ENCODE results near the gene USP32.
"Not testable (repeated sequence)": the region's sequence is repeated elsewhere in the genome, so short reads cannot be mapped to it uniquely, and the experiment has no call there.

The USP32 gene

DNA sequence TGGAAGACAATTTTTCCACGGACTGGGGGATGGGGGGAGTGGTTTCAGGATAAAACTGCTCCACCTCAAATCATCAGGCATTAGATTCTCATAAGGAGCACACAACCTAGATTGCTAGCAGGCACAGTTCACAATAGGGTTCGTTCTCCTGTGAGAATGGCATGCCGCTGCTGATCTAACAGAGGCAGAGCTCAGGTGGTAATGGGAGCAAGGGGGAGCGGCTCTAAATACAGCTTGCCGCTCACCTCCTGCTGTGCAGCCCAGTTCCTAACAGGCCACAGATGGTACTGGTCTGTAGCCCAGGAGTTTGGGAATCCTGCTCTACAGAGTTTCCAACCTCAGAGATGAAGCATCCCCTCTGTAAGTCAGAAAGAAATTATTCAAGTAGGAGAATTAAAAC, 215.2 kb downstream of the USP32 start:
- DNase-seq (ENCODE audit: low read depth in 2 of 2), result not testable (repeated sequence)

DNA sequence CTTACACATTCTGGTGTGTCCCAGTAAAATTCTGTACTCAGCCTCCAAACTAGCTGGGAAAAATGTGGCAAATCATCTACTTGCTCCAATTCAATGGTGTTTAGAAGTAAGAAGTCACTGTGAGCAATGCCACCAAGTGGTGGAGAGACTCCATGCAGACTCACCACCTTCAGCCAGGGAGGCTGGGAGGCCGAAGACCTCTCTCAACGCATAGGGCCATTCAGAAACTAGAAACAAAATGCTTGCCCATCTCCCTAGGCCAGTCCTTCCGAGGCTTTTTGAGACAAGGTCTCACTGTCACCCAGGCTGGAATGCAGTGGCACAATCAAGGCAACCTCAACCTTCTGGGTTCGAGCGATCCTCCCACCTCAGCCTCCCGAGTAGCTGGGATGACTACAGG, 217.2 kb downstream of the USP32 start:
- DNase-seq (ENCODE audit: low read depth in 2 of 2), result not testable (repeated sequence)

DNA sequence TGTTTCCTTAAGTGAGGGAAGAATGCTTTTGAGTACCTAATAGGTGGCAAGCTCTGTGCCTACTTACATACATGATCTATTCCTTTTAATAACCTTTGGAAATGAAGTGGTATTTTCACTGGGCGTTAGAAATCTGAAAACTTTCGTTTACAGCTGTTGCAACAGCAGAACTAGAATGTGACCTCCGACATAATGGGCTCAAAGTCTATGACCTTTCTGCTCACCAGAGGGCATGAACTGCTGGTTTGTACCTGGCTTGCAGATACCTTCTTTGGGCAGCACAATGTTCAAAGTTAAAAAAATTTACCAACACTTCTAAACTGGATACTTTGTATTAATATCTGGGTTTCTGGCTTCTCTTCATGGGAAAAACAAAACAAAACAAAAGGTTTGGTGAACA, 217.9 kb downstream of the USP32 start:
- no peak for DNase-seq (ENCODE audit: low read depth in 2 of 2)

DNA sequence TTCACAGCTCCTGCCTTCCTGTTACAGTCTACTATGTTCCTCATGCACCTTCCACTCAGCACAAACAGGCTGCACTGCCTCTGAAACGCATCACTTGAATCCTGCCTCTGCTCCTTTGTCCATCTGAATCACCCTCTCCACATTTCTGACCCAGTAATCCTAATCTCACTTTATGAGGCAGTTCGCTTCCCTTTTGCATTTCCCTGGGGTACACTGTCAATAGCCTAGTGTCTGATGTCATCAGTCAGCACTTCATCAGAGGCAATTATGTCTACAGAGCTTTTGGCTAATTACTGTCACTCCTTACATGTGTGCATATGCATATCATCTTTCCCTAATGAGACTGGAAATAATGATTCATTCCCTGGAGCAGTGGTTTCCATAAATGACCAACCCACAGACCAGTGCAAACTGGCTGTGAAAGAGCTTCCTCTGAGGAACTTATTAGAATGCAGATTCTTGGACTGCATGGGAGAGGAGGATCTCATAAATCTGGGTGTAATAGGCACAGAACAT, 218.6 kb downstream of the USP32 start:
- DNase-seq (ENCODE audit: low read depth in 2 of 2), result no peak

DNA sequence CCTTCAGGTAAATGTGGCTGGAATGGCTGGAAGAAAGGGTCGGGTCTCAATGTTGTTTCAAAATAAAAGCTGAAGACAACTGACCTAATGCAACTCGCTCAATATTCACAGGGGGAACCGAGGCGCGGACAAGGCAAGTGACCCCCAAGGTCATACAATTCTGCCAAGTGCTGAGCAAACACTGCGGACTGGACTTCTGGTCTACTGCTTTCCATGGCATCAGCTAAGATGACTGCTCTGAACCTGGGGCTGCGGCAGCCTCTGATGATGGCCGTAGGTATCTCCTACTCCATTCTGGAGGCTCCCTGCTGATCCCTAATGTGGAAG, 220.2 kb downstream of the USP32 start:
- no peak for DNase-seq (ENCODE audit: low read depth in 2 of 2)

DNA sequence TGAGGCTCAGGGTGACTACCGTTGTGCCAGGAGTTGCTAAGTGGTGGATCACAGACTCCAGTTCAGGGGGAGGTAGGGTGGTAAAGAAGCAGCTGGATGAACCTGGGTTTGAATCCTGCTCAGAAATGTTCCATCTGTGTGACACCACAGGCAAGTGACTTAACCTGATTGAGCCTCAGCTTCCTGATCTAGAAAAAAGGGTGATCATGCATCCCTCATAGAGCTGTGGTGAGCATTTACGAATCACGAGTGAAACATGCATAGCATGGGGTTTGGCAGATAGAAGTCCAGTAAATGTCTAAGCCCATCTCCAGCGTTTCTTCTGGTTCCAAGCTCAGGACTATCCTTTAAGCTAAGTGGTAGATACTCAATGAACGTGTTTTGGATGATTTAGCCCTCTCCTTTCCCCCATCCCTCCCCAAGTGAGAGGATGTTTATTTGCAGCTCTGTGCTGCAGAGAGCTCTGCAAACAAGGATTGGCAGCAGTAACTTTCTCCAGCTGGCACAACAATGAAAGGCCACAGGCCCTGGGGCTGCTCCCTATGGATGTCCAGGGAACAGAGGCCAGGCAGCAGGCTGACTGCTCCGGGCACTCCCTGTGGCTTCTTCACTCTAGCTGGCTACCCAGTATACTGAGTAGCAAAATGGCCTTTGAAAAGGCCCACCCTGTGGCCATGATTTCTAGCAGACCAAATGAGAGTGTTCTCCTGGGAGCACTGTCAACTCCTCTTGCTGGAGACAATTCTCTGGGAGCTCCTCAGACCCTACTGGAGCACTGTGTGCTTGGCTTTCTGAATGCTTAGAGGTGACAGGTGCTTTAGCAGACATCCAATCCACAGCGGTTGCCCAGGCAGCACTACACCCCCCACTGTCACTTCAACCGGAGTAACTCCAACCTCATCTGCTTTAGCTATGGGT, 220.8 kb downstream of the USP32 start:
- no peak for DNase-seq (ENCODE audit: low read depth in 2 of 2)

DNA sequence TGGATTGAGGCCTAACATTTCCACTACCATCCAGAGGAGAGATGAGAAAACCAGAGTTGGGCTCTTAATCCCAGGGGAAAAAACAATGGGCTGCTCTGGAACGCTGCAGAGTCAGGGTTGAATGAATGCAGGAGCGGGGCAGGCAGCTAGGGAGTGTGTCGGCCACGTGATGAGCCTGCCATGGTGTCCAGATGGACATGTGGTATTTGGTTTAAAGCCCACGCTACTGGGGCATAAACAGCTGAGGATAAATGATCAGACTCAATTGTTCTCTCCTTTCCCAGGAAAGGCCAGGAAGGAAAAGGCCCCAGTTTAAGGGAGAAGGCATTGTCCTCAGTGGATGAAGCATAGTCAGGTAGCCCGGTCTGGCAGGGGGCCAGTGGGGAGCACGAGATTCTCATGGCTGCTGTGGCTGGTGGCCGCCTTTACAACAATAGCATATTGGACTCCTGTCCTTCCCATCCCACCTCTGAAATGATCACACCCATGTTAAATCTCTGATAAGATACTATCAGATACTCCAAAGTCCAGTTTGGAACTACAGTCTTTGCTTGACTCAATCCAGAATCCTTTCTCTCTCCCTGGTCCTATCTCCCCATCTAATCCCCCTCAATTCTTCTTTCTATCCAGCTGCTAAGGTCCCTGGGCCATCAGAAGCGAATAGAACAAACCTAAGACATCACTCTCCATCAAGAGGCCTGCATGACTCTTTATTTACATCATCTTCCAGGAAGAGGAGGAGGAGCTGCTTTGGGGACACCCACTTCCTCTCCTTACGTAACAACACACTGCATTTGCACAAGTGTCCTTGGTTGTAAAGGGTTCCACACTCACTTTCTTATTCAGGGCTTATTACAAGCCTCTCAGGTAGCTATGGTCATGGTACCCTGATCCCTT, 221.8 kb downstream of the USP32 start:
- no peak for DNase-seq (ENCODE audit: low read depth in 2 of 2)

DNA sequence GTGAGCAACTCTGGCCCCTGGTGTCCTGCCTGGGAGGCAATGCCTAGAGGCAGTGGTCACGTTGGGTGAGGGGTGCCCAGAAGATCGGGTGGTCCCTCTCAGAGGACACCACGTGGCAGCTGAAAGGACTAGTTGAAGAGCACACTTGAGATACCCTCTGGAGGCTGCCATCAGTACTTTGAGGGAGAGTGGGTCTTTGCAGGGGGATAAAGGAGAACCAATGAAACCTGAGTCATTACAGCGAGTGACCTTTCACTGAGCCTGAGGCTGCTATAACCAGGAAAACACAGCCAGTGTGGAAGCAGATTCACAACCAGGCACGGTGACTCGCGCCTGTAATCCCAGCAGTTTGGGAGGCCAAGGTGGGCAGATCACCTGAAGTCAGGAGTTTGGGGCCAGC, 223.3 kb downstream of the USP32 start:
- DNase-seq (ENCODE audit: low read depth in 2 of 2), result no peak

DNA sequence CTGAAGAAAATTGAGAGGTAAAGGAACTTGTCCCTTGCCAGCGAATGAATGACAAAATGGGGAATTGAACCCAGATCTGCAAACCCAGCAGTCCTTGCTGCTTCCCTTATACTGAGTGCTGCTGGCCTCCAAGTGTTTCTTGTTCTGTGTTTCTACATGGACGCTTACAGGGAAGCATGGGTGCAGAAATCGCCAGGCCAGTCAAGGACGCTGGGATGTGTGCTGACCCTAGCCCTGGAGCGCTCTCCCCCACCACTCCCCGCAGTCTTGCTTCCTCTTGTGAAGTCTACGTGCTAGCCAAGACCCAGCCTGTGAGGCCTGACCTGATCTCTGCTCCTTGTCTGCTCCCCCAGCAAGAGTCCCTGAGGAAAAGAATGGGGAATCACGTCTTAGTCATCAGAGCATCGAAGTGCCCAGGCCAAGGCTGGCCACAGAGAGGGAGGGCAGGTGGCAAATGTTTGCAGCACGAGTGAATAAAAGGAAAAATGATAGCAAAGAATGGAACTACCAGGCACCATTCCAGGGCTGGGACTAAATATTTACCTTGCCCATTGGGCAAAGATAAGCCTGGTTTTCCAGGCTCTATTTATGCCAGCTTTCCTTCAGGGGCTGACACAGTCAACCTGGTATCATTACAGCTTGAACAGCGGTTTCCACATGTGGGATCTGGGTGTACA, 224.7 kb downstream of the USP32 start:
- no peak for DNase-seq (ENCODE audit: low read depth in 2 of 2)

DNA sequence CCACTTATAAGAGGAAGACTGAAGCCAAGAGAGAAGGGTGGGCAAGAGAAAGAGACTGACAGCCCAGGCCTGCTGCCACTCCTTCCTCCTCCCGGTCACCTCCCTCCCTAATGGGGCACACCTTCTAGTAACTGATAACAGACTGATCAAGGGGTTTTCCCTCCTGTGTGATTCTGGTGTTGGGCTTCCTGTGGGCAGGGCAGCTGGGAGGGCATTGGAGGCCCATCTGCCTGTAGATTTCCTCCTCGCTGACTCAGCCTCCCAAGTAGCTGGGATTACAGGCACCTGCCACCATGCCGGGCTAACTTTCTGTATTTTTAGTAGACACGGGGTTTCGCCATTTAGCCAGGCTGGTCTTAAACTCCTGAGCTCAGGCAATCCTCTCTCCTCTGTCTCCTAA, 226.0 kb downstream of the USP32 start:
- DNase-seq (ENCODE audit: low read depth in 2 of 2), result no peak

DNA sequence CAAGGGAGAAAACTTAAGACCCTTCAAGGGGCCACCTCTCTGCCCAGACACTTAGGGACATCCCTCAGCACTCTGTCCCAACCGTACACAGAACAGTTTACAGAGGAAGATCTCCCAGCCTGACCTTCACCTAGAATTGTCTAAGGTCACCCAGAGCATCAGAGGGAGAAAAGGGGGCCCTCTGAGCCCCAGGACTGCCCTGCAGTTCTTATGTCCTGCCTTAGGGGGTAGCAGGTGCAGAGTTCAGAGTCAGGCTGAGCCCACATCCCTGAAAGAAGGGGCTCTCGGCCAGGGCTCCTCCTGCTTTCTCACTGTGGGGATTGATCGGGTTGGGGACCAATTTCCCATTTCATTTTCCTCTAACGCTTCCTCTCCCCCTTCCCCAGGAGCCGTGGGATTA, 226.7 kb downstream of the USP32 start:
- DNase-seq (ENCODE audit: low read depth in 2 of 2), result no peak

DNA sequence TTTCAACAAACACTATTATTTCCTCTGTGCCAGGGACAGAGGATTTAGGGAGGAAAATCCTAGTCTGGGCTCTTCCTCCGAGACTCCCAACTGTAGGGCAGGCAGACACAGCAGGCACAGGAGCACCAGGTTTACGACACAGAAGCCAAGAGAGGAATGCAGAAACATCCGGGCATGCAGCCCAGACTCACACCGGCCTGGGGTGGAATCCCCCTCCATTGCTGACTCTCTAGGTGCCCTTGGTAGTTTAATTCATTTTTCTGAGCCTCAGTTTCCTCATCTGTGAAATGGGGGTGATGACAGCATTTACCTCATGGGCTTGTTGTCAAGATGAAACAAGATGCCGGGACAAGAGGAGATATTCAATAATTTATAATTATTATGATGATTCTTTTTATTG, 227.2 kb downstream of the USP32 start:
- DNase-seq (ENCODE audit: low read depth in 2 of 2), result no peak

DNA sequence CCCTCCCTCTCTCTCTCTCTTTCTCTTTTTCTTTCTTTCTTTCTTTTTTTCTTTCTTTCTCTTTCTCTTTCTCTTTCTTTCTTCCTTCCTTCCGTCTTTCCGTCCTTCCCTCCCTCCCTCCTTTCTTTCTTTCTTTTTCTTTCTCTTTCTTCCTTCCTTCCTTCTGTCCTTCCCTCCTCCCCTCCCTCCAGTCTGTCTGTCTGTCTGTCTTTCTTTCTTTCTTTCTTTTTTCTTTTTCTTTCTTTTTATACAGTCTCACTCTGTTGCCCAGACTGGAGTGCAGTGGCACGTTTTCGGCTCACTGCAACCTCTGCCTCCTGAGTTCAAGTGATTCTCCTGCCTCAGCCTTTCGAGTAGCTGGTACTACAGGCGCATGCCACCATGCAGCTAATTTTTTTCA, 227.8 kb downstream of the USP32 start:
- DNase-seq (ENCODE audit: low read depth in 2 of 2), result no peak

DNA sequence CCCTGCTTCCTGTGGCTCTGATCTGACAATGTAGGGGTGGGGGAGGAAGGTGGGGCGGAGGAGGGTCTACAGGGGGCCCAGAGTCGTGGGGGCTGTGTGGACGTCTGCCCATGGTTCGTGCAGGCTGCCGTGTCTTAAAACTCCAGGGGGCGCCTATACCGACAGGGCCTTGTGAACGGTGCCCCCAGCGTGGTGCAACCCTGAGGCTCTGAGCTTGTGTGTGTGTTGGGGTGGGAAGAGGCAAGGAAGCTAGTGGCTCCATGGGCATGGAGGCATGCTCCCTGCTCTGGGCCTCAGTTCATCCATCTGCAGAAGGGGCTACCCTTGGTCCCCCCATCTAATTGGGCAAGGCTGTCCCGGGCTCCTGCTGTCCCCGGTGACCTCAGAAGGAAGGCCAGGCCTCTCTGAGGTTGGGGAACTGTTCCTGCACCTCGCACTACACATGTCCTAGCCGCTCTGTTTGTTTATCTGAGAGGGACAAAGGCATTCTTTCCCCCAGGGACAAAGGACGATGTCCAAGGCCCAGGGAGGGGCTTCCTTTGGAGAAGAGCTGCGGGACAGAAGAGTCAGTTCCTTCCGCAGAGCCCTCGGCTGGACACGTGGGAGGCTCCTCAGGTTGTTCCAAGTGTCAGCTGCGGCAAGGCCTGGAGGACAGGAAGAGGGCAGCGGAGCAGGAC, 228.7 kb downstream of the USP32 start:
- no peak for DNase-seq (ENCODE audit: low read depth in 2 of 2)

DNA sequence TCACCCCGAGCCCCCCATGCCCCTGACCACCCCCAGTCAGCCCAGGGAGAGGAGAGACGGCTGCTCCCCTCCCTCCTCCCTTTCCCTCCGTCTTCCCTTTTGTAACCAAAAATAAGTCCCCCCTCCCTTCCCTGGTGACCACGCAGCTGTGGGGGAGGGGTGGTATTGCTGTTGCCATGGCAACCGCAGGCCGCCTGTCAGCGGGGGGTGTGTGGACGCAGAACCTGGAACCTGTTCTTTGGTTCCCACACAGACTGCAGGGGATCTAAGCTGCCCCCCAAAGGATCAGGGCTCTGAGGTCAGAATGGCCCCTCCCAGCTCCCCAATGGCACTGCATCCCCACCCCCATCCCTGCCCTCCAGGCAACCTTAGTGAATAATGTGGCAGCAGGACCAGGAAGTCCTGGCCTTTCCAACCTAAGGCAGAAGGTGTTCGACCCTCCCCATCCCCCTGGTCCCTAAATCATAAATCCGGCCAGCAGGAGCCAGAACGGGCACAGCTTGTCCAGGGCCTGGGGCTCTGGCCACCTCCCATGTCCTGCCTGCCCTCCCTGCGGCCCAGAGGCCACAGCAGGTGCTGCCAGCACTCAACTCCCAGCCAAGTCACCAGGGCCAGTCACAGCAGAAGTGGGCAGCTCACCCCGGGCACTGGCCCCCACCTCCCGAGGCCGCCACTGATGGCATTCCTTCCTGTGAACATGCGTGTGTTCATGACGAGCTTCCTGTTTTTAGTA, 230.2 kb downstream of the USP32 start:
- DNase-seq (ENCODE audit: low read depth in 2 of 2), result no peak

DNA sequence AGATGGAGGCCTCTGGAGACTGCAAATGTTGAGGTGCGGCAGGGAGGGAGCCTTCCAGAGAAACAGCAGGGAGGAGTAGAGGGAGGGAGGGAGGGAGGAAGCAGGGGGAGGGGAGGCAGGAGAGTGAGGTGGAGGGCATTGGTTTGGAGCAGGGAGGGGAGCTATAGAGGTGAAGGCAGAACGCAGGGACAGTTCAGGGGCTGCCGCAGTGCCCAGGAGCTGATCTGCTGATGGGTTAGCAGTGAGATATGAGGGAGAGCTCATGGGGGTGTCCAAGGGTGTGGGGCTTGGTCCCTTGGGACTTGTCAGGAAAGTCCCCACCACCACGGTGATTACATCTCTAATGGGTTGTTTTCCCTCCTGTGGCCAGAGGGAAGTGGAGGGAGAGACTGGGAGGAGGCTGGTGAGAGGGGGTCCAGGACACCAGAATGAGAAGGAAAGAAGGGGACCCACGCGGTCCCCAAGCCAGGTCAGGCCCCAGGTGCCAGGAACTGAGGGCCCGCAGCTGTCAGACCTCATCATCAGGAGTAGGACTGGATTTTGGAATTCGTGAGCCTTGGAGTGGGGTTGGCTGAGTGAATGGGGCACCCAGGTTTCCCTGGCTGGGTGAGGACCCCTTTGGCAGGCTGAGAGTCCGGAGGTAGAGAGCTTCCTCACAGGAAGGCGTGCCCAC, 231.0 kb downstream of the USP32 start:
- no peak for DNase-seq (ENCODE audit: low read depth in 2 of 2)

DNA sequence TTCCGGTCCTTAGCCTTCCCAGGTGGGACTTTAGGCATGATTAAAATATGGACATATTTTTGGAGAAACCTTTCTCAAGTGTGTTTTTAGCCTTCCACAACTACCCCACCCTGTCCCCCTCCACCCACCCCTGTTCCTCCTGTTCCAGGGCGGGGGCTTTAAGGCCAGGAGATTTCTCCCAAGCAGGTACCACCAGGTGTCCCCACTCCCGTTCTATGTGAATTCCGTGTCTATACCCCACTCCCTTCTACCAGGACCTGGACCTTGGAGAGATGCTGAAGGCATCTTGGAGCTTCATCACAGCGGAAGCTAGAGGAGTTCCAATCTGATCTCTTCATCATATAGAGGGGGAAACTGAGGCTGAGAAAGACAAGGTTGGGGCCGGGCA, 232.5 kb downstream of the USP32 start:
- no peak for DNase-seq (ENCODE audit: low read depth in 2 of 2)

DNA sequence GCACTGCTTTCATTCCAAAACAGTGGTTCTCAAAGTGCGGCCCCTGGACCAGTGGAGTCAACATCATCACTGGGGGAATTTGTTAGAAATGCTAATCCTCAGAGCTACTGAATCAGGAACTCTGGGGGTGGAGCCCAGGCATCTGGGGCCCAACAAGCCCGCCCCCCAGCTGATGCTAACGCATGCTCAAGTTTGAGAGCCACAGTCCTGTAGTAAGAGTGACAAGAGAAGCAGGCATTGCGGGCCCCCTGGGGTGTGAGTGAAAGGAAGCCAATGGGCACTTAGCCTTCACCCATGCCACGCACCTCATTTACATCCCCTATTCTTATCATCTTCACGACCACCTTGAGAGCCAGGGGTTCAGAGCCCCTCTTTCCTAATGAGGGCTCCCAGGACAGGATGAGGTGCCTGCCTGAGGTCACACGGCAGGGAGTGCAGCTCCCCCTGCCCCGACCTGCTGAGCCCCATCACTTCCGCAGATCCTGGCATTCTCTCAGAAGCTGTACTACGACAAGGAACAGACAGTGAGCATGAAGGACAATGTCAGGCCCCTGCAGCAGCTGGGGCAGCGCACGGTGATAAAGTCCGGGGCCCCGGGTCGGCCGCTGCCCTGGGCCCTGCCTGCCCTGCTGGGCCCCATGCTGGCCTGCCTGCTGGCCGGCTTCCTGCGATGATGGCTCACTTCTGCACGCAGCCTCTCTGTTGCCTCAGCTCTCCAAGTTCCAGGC, 233.0 kb downstream of the USP32 start:
- DNase-seq (ENCODE audit: low read depth in 2 of 2), result no peak

DNA sequence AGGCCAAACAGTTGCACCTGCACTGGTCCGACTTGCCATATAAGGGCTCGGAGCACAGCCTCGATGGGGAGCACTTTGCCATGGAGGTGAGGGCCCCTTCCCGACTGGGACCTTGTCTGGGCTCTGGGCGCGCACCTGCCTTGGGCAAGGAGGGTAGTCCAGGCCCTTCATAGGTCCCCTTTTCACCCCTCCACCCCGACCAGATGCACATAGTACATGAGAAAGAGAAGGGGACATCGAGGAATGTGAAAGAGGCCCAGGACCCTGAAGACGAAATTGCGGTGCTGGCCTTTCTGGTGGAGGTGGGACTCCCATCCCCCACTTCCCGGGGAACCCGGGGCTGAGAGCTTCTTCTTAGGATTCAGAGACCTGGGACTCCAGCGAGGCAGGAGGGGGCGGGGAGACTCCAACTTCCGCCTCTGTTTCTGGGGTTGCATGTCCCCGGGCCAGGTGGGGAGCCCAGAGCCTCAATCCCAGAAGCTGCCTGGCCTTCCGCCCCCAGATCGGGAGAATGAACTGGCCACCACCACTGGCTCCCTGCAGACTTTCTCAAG, 234.4 kb downstream of the USP32 start:
- no peak for DNase-seq (ENCODE audit: low read depth in 2 of 2)
